HepG2 (cell line): ENCODE results near the gene PKP4.

Experiments used
- CBX1 ChIP-seq: IDR thresholded peaks from one replicate; pipeline ENCODE4 v1.6.1; 2016; ENCODE audit warnings: antibody characterized with exemption, low read depth
- ESRRA ChIP-seq: sonication (generic); formaldehyde crosslinking; IDR thresholded peaks from 2 replicates; pipeline ENCODE4 v1.5.1; 2020; ENCODE audit warnings: mild to moderate bottlenecking, low read depth, missing genetic modification reagents
- FOSL1 ChIP-seq: sonication (generic); formaldehyde crosslinking; IDR thresholded peaks from 2 replicates; pipeline ENCODE4 v1.9.0; 2021; ENCODE audit warnings: missing genetic modification reagents, borderline replicate concordance
- HMGXB4 ChIP-seq, 2 experiments: sonication (generic) in 1 of 2; formaldehyde crosslinking in 1 of 2; IDR thresholded peaks; 2 replicates each; pipeline versions ENCODE4 v1.4.0 to v1.6.1; 2018 to 2020; ENCODE audit warnings: missing genetic modification reagents in 2 of 2, borderline replicate concordance in 1 of 2, low read depth in 1 of 2, mild to moderate bottlenecking in 1 of 2, missing biosample characterization in 1 of 2
- MBNL3 ChIP-seq: fragments of 250-450 bp; sonication (Bioruptor Pico); conservative IDR thresholded peaks from 2 replicates; pipeline ENCODE4 v1.8.0; 2022; ENCODE audit warnings: mild to moderate bottlenecking, inconsistent platforms
- MZF1 ChIP-seq: sonication (generic); formaldehyde crosslinking; IDR thresholded peaks from 2 replicates; pipeline ENCODE4 v1.8.1; 2023; ENCODE audit warnings: mild to moderate bottlenecking, missing genetic modification reagents, borderline replicate concordance
- NCOA1 ChIP-seq: sonication (generic); formaldehyde crosslinking; IDR thresholded peaks from 2 replicates; pipeline ENCODE4 v1.9.0; 2021; ENCODE audit warnings: missing genetic modification reagents
- PHB2 ChIP-seq: fragments of 450-650 bp; IDR thresholded peaks from 2 replicates; pipeline ENCODE4 v1.6.1; 2018; ENCODE audit not compliant: partially characterized antibody
- PHF8 ChIP-seq: sonication (generic); formaldehyde crosslinking; IDR thresholded peaks from 2 replicates; pipeline ENCODE4 v1.5.0; 2020; ENCODE audit warnings: missing genetic modification reagents
- PITX1 ChIP-seq: sonication (generic); formaldehyde crosslinking; IDR thresholded peaks from 2 replicates; pipeline ENCODE4 v1.5.1; 2020; ENCODE audit warnings: mild to moderate bottlenecking, missing genetic modification reagents
- POLR2A ChIP-seq, 2 experiments: IDR thresholded peaks; 2 replicates each; pipeline ENCODE4 v1.6.1; 2011; ENCODE audit warnings: low read depth in 2 of 2, low read length in 2 of 2, mild to moderate bottlenecking in 1 of 2, moderate library complexity in 1 of 2; ENCODE audit not compliant: insufficient read depth in 1 of 2
- SIN3A ChIP-seq: IDR thresholded peaks from 2 replicates; pipeline ENCODE4 v1.6.1; 2011; ENCODE audit warnings: low read depth, mild to moderate bottlenecking, control low read depth, low read length, borderline replicate concordance
- SPEN ChIP-seq: sonication (generic); formaldehyde crosslinking; IDR thresholded peaks from 2 replicates; pipeline ENCODE4 v1.5.1; 2020; ENCODE audit warnings: low read depth, mild to moderate bottlenecking, missing genetic modification reagents
- ZBTB44 ChIP-seq: sonication (generic); formaldehyde crosslinking; IDR thresholded peaks from 2 replicates; pipeline ENCODE4 v1.4.0; 2020; ENCODE audit warnings: missing genetic modification reagents

- TF ChIP-seq NCOA1 (CRISPR knock-in tag) (no peak), MBNL3 (CRISPR knock-in tag) (no peak), PHB2 (no peak), POLR2A (IDR thresholded peaks at IDR 0.05; ENCODE audit: insufficient read depth in 1 of 2, low read depth in 2 of 2, low read length in 2 of 2) (no peak), PITX1 (CRISPR knock-in tag) (no peak), SPEN (CRISPR knock-in tag) (no peak), CBX1 (no peak), SIN3A (no peak), PHF8 (no peak), FOSL1 (no peak), MZF1 (CRISPR knock-in tag) (no peak), HMGXB4 (CRISPR knock-in tag; IDR thresholded peaks at IDR 0.05; ENCODE audit: borderline replicate concordance in 1 of 2, low read depth in 1 of 2) (no peak), ESRRA (CRISPR knock-in tag) (no peak), ZBTB44 (CRISPR knock-in tag) (no peak)
These were observed 194.1 kb downstream of the PKP4 start for GRCh38 chr2:158650646-158651357.
